HG02678 (cell line): ENCODE results near the gene MORN4.

Source experiments
- ATAC-seq: cut with Tn5 transposase; IDR thresholded peaks from one replicate; pipeline ENCODE4 v1.9.1; 2021; ENCODE audit warnings: mild to moderate bottlenecking, moderate library complexity; ENCODE audit not compliant: unreplicated experiment

The MORN4 gene

DNA sequence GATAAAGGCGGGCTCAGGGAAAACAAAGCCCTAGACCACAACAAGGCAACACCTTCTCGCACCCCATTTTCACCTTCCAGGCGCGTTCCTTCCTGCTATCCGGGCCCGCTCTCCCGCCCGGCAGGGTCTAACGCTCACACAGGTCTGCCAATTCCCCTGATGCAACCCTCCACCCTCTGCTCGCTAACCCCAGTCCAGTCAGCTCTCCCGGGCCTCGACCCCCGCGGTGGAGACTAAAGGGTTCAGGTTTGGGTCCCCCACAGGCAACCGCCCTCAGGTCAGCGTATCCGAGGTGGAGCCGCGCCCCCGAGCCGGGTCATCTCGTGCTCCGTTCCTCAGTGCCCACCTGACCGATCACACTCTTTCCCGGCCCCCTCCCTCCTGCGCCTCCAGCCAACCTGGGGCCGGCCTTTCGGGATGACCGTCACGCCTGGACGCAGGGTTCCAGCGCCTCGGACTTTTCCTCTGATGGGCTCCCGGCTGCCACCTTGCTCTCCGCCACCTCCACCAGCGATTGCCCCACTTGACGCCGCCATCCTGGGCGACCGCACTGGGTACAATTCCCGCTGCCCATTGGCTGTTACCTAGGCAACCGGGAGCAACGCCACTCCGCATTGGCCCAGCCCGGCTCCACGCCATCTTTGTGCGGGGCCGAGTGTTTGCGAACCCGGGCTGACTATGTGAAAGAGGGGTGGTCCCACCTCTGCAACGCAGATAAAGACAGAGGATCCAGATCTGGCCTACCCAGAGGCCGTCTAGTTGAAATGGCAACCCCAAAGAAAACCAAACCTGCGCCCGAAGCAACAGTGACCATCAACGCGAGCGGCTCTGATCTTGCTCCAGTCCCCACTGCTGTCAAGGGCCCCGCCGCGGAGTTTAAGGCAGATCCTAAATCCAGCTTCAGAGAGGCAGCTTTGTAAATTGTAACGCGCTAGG lies at the start of gene MORN4:
Gene MORN4, minus strand, starts transcription at position 552 of the 936 bp plus-strand sequence. CDS start 13,847 bp downstream, outside the sequence.
- ATAC-seq = peak; percentile 100

DNA sequence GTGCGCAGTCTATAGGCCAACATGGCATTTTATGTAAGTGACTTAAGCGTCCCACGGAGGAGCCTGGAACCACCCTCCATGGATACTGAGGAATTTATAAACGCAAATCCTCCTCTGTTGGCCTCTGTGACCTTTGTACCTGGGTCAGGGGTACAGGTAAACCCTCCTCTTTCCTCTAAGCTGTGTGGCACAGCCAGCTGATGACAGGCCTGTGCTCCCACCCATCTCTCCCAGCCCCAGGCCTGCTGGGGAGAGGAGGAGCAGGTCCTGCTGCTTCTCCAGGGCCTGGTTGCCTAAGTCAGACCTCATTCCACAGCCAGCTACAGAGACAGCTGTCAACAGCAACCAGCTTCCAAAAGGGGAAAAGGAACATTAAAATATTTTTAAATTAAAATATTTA lies 48.7 kb upstream of the MORN4 start:
- no peak for ATAC-seq

DNA sequence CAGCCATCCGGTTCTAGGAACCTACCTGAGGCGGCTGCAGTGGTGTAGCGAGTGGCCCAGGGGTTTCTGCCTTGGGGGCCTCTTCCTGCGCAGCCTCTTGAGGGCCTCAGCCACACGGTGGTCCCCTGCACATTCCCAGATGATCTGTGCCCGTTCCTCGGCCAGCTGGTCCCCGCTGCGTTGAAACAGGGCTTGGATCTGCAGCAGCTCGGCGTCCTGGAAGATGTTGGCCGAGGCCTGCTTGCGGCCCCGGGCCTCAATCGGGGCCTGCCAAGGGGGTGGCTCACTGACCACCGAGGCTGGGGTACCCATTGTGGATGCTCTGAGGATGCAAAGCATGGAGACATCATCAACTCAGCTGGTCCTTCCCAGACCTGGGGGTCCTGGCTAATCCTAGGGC lies 46.3 kb upstream of the MORN4 start:
- no peak for ATAC-seq

DNA sequence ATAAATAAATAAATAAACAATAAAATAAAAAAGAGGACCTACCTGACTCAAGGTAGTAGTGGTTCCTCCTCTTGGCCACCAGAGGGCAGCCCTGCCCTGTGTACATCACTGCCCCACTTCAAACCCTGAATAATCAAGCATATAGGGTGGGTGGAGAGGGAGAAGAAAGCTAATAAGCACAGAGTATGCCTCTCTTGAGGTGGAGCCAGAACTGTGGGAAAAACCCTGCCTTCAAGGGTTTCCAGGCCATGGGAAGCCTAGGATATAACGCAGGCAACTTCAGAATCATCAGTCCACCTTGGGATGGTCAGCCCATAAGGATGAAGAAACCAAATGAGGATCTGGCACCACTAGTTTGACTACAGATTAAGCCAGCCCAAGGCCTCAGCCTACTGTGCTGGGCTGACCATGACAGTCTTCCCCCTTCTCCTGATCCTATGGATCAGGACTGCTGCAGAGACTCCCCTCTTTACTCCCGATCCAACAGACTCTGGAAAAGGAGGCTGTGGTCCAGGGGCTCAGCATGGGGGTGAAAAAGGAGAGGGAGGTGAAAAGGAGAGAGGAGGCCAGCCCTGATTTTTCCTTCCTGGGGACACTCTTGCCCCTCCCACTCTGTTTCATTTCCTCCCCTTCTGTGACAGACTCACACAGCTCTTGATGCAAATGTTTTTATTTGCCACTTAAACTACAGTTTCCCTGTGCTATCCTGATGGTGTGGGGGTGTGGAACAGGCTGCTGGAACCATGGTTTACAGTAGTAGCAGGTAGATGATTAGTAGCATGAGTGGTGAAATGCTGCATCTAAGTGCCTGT lies 43.7 kb upstream of the MORN4 start:
- ATAC-seq = peak; percentile 75

DNA sequence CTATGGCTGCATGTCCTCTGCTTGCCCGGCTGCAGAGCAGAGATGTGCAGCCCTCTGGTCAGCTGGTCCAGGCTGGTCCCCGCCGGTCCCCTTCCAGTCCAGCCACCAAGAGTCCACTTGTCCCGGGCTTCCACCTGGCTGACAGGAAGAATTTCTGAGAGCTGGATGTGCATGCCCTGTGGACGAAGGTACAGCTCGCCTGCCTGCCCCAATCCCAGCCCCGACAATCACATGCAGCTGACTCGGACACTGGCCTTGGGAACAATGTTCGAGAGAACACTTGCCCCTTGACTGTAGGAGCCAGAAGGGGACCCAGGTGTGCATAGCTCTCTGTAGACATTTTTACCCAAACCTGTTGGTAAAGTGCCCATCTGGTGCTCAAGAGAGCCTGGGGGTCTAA lies 41.9 kb upstream of the MORN4 start:
- ATAC-seq = no peak

DNA sequence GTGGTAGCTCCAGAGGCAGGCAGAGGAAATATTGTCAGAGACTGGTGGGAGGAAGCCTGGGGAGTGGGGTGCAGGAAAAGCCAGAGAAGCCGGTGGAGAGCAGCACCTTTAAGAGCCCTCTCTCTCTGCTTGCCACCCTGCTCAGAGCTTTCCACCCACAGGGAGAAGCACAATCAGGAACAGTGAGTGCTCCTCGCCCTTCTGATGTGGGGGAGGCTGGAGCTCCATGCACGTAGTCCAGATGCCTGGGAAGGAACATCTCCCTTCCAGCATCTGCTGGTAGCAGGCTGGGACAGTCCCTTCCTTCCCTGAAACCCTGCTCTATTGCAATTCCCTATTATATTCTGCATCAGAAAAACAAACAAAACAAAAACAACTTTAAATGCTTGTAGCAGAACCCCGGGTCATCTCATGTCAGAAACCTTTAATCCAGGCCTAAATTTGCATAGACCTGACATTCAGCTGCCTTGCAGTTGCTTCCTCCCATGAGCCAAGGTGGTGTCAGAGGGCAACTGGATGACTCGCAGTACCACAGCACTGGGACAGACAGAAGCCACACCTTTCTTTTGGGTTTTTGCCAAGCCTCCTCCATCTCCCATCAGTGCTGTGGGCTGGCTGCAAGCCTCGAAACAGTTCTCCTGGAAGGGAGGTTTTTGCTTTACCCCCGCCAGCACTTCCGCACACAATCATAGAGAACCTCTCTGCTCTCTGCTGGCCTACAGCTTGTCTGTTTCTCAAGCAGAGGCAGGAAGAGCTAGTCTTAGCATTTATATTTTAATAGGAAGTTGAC lies 40.6 kb upstream of the MORN4 start:
- no peak for ATAC-seq

DNA sequence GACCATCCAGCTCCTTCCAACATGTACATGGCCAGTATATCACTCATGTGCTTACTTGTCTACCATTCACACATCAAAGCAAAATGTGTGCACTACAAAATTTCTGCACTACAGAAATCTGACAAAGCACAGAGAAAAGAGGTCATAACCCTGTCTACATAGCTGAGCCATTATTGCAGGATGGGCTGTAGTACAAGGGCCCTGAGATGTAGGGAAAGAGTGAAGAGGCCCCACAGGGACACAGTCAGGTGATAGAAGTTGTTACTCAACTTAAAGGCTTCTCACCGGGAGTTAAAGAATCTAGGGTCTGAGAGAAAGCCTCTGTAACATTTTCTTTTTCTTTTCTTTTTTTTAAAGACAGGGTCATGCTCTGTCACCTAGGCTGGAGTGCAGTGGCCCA lies 36.3 kb upstream of the MORN4 start:
- no peak for ATAC-seq

DNA sequence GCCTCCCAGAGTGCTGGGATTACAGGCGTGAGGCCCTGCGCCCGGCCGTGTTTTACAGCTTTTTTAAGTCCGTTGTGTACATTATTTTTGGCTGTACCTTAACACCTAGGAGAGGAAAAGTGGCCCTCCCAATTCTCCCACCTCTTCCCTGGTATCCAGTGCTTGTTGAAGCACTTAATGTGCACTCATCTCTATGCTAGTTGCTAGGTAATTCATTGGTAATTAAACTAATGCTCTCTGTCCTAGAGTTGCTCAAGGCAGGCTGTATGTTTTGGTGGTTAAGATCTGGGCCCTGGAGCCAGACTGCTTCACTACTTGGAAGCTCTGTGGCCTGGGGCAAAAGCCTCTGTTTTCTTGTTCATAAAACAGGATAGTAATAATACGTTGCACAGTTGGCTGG lies 34.2 kb upstream of the MORN4 start:
- ATAC-seq = no peak

DNA sequence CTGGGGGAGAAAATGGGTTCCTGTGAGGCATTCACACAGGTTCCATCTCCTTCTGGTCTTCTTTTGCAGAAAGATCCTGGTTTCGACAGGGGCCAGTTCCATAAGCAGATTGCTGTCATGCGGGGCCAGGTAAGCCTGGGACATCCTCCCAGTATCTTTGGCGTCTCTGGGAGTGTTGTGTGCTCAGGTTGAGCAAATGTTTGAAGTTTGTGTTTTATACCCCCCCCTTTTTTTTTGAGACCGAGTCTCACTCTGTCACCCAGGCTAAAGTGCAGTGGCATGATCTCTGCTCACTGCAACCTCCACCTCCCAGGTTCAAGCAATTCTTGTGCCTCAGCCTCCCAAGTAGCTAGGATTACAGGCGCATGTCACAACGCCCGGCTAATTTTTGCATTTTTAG lies 33.7 kb upstream of the MORN4 start:
- no peak for ATAC-seq

DNA sequence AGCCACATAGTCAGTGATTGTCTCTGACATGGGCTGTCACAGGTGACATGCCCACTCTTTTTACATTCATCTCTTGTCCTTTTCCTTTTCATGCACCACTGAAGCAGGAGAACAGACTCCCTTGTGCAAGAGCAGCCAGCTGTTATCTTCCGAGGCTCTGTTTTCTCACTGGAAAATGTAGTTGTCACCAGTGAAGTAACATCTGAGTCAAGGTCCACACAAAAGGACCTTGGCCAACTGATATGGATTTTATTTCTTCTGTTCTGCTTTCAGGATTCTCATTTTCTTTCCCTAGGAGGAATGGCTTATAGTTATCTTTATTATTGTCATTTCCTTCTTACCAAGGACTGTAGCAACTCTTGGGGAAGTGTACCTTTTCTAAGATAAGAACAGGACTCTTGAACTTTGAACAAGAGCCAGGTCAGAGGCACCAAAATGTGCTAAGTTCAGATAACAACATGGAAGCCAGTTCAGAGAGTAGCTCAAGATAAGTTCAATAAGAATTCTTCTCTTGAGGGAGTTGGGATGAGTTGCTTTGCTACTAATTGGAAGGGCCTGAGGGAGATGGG lies 31.1 kb upstream of the MORN4 start:
- ATAC-seq = no peak

DNA sequence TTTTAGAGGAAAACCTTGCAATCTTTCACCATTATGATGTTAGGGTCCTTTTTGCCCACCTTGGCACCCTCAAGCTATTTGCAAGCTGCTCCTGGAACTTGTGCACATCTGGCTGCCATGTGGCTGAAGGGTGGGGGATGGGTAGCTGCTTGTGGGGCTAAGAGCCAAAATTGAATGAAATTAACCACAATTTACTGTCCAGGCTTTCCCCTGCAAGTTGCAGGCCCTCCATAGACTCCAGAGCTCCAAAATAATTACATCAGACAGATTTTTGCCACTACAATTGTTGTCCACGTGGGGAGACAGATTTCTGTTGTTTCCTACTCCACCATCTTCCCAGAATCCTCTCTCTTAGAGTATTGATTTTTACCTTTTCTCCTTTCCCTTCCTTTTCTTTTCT lies 26.3 kb upstream of the MORN4 start:
- no peak for ATAC-seq

DNA sequence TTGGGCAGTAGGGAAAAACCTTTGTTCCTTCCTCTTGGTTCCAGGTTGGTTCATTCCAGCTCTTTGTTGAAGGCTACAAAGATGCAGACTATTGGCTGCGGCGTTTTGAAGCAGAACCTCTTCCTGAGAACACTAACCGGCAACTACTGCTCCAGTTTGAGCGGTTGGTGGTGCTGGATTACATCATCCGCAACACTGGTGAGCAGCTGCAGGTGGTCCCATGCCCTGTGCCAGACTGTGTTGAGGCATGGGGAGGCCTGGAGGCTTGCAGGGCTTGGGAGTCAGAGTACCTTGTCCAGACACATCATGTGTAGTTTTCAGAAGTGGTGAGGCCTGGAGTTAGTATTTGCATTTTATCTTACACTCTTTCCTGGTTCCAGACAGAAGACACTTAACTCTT lies 23.5 kb upstream of the MORN4 start:
- no peak for ATAC-seq

DNA sequence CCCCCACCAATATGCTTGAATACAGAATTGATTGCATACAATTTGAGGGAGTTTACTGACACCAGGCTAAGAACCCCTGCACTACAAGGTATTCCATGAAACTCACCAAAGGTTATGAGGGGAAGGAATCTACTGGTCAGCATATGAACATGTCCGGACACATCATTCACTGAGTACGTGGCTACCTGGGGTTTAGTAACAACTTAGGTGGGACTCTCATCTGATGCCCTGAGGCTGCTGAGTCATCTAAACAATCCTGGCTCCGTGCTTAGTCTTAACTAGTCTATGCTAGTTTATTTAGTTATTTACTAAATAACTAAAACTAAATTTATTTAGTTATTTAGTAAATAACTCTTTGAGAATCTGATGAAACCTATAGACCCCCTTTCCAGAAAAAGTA lies 18.5 kb upstream of the MORN4 start:
- no peak for ATAC-seq

DNA sequence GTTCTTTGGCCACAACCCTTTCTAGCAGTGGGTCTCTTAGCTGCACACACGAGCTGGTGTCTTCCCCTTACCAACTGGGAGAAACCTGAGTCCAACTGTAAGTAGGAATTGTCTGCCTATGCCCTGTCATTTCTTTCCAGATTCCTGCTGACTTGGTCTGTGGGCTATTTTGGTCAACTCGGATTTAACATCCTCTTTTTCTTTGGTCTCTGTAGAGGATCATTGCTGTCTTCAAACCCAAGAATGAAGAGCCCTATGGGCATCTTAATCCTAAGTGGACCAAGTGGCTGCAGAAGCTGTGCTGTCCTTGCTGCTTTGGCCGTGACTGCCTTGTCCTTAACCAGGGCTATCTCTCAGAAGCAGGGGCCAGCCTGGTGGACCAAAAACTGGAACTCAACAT lies 17.4 kb upstream of the MORN4 start:
- ATAC-seq = no peak

DNA sequence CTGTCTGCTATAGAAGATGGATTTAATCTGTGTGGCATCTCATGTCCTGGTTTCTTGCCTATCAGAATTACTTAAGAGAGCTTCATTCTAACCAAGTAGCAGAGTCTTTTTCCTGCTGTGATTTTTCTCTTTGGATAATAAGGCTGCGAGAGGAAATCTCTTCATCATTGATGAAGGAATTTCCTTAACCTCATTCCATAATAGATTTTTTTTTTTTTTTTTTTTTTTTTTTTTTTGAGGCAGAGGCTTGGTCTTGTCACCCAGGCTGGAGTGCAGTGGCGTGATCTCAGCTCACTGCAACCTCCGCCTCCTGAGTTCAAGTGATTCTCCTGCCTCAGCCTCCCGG lies 16.1 kb upstream of the MORN4 start:
- peak; percentile 12 for ATAC-seq

DNA sequence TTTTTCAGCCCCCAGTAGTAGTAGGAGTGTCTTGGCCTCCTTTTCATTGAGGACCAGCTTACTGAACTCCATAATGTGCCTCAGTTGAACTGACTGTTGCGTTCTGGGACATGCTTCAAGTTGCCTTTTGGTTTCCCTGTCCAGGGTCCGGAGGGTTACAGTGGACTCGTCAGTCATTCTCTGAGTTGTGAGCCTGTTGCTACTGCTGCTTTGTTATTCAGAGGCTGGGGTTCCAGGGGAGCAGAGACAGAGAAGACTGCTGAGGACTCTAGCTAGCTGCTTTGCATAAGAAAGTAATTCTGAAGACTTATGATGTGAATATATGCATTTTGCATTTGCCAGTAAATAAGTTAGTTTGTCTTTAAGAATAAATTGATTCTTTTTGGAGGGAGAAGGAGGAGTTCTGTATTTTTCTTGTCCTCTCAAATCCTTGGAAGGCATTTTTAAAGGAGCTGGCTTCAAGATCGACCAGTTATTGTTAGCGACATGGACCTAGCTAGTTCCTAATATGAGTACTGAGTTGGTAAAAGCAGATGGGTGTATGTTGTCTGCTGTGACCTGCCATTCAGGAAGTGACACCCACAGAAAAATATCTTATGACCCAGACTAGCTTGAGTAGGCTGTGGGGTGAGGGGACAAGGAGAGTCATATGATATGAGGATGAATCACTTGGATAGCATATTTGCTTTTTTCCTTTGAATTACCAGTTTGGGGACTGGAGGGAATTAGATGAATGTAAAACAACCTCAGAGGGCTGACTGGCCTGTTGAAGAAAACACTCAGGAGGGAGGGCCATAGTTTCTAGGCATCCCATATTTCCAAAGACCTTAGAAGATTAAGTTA lies 15.5 kb upstream of the MORN4 start:
- peak; percentile 88 for ATAC-seq

DNA sequence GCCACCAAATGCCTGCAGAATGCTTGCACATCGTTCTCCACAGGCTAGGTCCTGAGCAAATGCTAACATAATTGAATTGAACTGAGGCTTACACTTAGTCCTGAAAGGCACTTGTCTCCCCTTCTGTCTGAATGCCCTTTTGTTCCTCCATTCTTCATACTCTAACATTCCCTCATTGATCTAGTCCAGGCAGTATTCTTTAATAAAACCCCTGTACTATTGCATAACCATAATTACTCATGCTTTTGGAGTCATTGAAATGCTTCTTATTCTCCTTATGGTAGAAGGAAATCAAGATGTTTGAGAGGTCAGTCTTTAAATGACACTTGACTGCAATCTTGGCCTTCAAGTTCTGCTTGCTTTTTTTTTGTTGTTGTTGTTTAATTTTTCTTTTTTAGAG lies 14.3 kb upstream of the MORN4 start:
- ATAC-seq = no peak

DNA sequence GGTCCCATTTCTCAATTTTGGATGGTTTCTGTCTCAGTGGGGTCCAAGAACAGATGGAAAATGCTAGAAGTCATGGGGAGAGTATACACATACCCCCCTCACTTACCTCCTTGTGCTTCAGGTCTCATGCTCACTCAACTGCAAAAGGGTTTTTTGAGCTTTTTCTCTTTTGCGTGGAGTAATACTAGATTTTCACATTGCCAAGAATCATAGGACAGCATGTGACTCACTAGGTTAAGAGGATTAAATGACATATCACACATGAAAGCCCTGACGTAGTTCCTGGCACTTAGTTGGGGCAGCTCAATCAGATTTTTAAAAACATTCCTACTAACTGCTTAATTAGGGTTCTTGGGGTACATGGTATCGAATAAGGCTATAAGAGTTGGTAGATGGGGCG lies 11.6 kb upstream of the MORN4 start:
- ATAC-seq = no peak

DNA sequence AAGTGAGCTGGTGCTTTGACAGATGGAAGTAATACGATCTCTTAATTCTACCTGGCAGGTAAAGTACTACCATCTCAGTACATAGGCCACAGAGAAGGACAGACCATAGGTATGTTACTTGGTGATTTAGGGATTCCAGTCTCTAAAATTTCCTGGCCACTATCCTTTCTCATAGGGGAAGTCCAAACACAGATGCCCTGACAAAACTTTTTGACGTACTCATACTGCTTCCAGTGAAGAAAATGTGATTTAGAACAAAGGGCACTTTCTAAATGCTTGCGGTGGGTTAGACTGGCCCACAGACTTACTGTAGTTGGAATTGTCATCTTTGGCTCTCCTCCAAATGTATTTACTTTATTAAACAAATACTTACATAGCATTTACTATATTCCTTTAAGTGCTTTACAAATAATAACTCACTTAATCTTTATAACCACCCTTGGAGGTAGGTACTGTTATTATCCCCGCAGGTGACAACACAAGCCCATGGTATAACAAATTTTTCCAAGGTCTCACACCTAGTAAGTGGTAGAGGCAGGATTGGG lies 10.2 kb upstream of the MORN4 start:
- no peak for ATAC-seq
